T-helper 1 cell treated with Interleukin-12 subunit alpha and Interleukin-12 subunit beta and Interleukin-4 antibody, amounts not matched to agents 30 ng/mL and 1 ng/mL, for 36 hours (primary cell): Measurements from ENCODE around the gene SERPINI1. TPM values are rescaled to one million over a fixed set of nuclear protein-coding genes. Genes with fewer than 3 reads are reported as not detected.

Experiments
- total RNA-seq: library from RNA; stranded (reverse); gene quantifications from 2 replicates; pipeline ENCODE4 v1.2.3, GENCODE V29; 2022

The SERPINI1 gene
- total RNA-seq, 1 donor from 2014 or later, result 2.0 TPM

Other genes with a start within 250 kb of the SERPINI1 start
- 0.32 TPM in 1 of 2 replicates, not detected in the other for gene WDR49, start 81.8 kb upstream of the SERPINI1 start, total RNA-seq
- gene PDCD10, start 829 bp upstream of the SERPINI1 start, total RNA-seq, result 67.6 and 69.5 TPM in 2 replicates